H1 (cell line): ENCODE data around the gene OR2Y1. TPM values are rescaled to one million over a fixed set of nuclear protein-coding genes. Genes with fewer than 3 reads are reported as not detected.

Experiments
- ATF2 ChIP-seq: IDR thresholded peaks from 2 replicates; pipeline ENCODE4 v1.6.1; 2012; ENCODE audit warnings: low read length, inconsistent platforms
- polyA plus RNA-seq, 7 experiments: library from polyadenylated mRNA; depleted of rRNA in 3 of 7; stranded (reverse) in 5 of 7; unstranded in 2 of 7; fragments of >200 nt in 5 of 7; fragments of 200-250 nt in 2 of 7; gene quantifications; 1 replicate in 5 of 7; 2 replicates in 1 of 7; 4 replicates in 1 of 7; pipeline versions ENCODE4 v1.2.1 to v1.2.3, GENCODE V29; 2011 to 2013; ENCODE audit warnings: missing spikeins in 2 of 7, mixed read lengths in 2 of 7
- total RNA-seq: library from RNA; stranded (reverse); fragmentation: NEBNext Ultra II Directional; extraction: Animal tissue kit (Norgen Biotek cat#: 25700); gene quantifications from 2 replicates; pipeline ENCODE4 v1.2.1, GENCODE V29; 2021

OR2Y1 gene
- total and polyA plus RNA-seq, 2 of the 8 experiments (the other 6 are each of a cell fraction or from before 2014, with no cell fraction given), result not detected

DNA sequence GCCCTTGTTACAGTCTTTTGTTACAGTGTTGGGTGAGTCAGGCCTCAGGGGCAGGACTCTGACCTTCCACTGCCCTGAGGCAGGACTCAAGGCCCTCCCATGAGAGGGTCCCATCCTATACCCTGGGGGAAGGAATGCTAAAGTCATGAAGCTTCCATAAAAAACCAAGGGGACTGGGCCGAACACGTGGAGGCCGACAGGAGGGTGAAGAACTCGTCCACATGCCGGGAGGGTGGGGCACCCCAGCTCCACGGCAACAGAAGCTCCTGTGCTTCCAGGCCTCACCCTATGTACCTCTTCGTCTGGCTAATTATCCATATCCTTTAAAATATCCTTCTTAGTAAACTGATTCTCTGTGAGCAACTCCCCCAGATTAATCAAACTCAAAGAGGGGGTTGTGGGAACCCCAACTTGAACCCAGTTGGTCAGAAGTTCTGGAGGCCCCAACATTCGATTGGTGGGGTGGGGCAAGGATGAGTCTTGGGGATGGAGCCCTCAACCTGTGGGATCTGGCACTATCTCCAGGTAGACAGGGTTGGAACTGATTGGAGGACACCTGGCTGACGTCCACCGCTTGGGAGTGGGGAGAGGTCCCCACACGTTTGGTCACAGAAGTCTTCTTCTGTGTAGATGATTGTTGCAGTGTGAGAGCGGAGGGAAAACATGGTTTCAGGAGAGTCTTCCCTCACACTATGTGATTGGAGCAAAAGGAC lies 43.6 kb upstream of the OR2Y1 start (continued):
- no peak for TF ChIP-seq ATF2
